ENCODE data around the gene HJV.
A peak's percentile ranks its signal among the peaks of the same experiment; 100 is the strongest.
"Not testable (repeated sequence)": the region's sequence is repeated elsewhere in the genome, so short reads cannot be mapped to it uniquely, and the experiment has no call there.

HJV gene
- total RNA-seq = 0 to 0.21 reads per million in 2 donors

GRCh38 chr1:146021622-146022402 lies at the start of gene HJV:
TSS of gene HJV (minus strand) at chr1:146021735. CDS start at chr1:146020231, 1,504 bp downstream.
- no peak for DNase-seq

- not testable (repeated sequence) for DNase-seq
Measured at GRCh38 chr1:146059148-146059547, 37.6 kb upstream of the HJV start.

GRCh38 chr1:146051852-146052676 lies 30.5 kb upstream of the HJV start:
- DNase-seq = peak; percentile 59

GRCh38 chr1:146051452-146051851 lies 29.9 kb upstream of the HJV start:
- no peak for DNase-seq

- not testable (repeated sequence) for DNase-seq
Measured at GRCh38 chr1:146050652-146050963, 29.1 kb upstream of the HJV start.

- not testable (repeated sequence) for DNase-seq
Measured at GRCh38 chr1:146049866-146050651, 28.5 kb upstream of the HJV start.

GRCh38 chr1:146049436-146049835 lies 27.9 kb upstream of the HJV start:
- DNase-seq = no peak

- DNase-seq = not testable (repeated sequence)
Measured at GRCh38 chr1:146048514-146049115, 27.1 kb upstream of the HJV start.

- no peak for DNase-seq
Measured at GRCh38 chr1:146046664-146047063, 25.1 kb upstream of the HJV start.

- no peak for DNase-seq
Measured at GRCh38 chr1:146039844-146040194, 18.3 kb upstream of the HJV start.

GRCh38 chr1:146036965-146037646 lies 15.6 kb upstream of the HJV start:
- DNase-seq = peak; percentile 55

GRCh38 chr1:146036241-146036964 lies 14.9 kb upstream of the HJV start:
- no peak for DNase-seq

- no peak for DNase-seq
Measured at GRCh38 chr1:146035048-146035423, 13.5 kb upstream of the HJV start.

GRCh38 chr1:146032631-146033219 lies 11.2 kb upstream of the HJV start:
- no peak for DNase-seq

- DNase-seq = no peak
Measured at GRCh38 chr1:146031476-146031875, 9.9 kb upstream of the HJV start.

- DNase-seq = no peak
Measured at GRCh38 chr1:146029117-146029516, 7.6 kb upstream of the HJV start.

GRCh38 chr1:146026650-146027049 lies 5.1 kb upstream of the HJV start:
- DNase-seq = not testable (repeated sequence)

GRCh38 chr1:146025787-146026495 lies 4.4 kb upstream of the HJV start:
- not testable (repeated sequence) for DNase-seq

GRCh38 chr1:146022403-146023127 lies 1.0 kb upstream of the HJV start:
- DNase-seq = no peak

- no peak for DNase-seq
Measured at GRCh38 chr1:146021050-146021445, 487 bp downstream of the HJV start.
